MG63 (cell line): ENCODE data around the gene RAB34. TPM values are rescaled to one million over a fixed set of nuclear protein-coding genes. Genes with fewer than 3 reads are reported as not detected.

Source experiments
- DNase-seq: peaks from one replicate; pipeline ENCODE4 v3.0.0-alpha.2; 2020
- H3K27me3 ChIP-seq: fragments of 250-450 bp; sonication (Bioruptor Pico); 2 replicates; pipeline ENCODE4 v1.5.1; 2020; ENCODE audit warnings: mild to moderate bottlenecking, moderate library complexity
- H3K36me3 ChIP-seq: fragments of 250-450 bp; sonication (Bioruptor Pico); 2 replicates; pipeline ENCODE4 v1.5.1; 2020; ENCODE audit warnings: mild to moderate bottlenecking, moderate library complexity
- H3K4me3 ChIP-seq: fragments of 250-450 bp; sonication (Bioruptor Pico); 2 replicates; pipeline ENCODE4 v1.5.1; 2020; ENCODE audit warnings: mild to moderate bottlenecking, moderate library complexity
- H3K9me3 ChIP-seq: fragments of 250-450 bp; sonication (Bioruptor Pico); 2 replicates; pipeline ENCODE4 v1.5.1; 2020; ENCODE audit warnings: mild to moderate bottlenecking, moderate library complexity
- total RNA-seq: library from RNA; depleted of rRNA; stranded (reverse); fragments of >200 nt; shearing (Covaris generic); gene quantifications from 2 replicates; pipeline ENCODE4 v1.2.3, GENCODE V29; 2014; ENCODE audit warnings: low replicate concordance; rRNA removed

The RAB34 gene
- total RNA-seq, 1 experiment from 2014 or later: 645 TPM

DNA sequence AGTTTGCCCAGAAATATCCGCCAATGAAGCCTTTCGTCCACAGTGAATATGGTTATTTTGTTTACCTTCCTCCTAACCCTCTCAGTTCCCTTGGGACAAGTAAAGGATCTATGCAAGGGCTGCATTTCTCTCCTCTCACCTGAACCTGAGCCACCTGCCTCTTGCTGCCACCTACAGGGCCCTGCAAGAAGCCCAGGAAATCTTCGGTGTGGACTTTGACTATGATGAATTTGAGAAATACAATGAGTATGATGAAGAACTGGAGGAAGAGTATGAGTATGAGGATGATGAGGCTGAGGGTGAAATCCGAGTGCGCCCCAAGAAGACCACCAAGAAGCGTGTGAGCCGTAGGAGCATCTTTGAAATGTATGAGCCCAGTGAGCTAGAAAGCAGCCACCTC is 41.7 kb downstream of the RAB34 start:
- DNase-seq: no peak
- Histone ChIP-seq H3K9me3 (no peaks in the 10 kb centered on the region), H3K36me3 (peaks cover 91% of the 10 kb centered on the region), H3K27me3 (no peaks in the 10 kb centered on the region), H3K4me3 (no peak overlapping the region)

DNA sequence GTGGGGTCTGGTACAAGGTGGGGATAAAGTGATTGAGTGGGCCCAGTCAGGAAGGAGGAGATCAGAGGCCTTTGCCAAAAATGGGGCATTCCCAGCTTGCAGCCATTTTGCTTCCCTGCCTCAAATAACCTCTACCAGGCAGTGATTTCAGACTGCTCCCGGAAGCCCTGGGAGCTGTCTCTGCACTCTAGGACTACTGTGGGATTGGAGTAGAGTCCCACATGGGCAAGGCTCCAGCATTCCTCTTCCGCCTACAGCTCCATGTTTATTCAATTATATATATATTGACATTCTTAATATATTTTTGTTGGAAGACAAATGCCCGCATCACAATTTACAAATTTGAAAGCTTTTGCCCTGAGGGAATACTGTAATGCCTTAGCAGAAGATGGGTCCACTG is 42.2 kb downstream of the RAB34 start:
- peak; percentile 40 for DNase-seq
- H3K27me3 ChIP-seq: no peaks in the 10 kb centered on the region
- H3K36me3 ChIP-seq: peaks cover 91% of the 10 kb centered on the region
- H3K4me3 ChIP-seq: no peak overlapping the region
- H3K9me3 ChIP-seq: no peaks in the 10 kb centered on the region

DNA sequence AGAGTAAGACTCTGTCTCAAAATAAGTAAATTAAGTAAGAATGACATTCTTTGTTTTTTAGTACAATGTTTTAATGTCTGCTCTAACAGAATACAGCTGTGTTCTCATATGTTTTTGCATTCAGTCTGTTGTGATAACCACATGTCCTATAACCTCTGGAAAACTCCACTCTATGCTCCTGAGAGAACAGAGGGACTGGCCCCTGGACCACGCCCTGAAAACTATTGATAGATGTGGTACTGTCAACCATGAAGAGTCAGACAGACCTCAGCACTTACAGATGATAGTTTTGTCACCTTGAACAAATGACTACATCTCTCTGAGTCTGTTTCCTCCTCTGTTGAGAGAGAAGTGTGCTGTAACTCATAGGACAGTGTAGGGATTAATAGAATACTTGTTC is 47.8 kb downstream of the RAB34 start:
- Histone ChIP-seq H3K9me3 (no peaks in the 10 kb centered on the region), H3K36me3 (peaks cover 87% of the 10 kb centered on the region), H3K4me3 (no peak overlapping the region), H3K27me3 (no peaks in the 10 kb centered on the region)
- DNase-seq: no peak

GRCh38 chr17:28667870-28668269 is 49.8 kb downstream of the RAB34 start:
- H3K9me3 ChIP-seq: no peaks in the 10 kb centered on the region
- no peaks in the 10 kb centered on the region for H3K27me3 ChIP-seq
- no peak for DNase-seq
- no peak overlapping the region for H3K4me3 ChIP-seq
- peaks cover 74% of the 10 kb centered on the region for H3K36me3 ChIP-seq

DNA sequence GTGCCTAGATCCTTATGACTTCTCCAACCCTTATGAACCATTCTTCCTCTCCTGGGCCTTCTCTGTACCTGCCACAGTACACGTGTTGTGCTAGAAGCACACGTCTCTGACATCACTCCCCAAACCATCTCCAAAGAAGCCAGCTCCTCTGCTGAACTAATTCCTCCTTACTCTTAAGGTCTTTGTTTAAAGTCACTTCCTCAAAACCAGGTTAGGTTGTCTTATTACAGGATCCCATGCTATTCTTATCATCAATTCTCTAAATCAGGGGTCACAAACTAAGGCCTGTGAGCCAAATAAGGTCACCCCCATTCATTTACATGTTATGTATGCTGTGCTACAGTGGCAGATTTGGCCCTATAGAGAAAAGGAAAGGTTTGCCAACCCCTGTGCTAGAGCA is 51.7 kb downstream of the RAB34 start:
- DNase-seq: no peak
- Histone ChIP-seq H3K9me3 (no peaks in the 10 kb centered on the region), H3K36me3 (peaks cover 64% of the 10 kb centered on the region), H3K27me3 (no peaks in the 10 kb centered on the region), H3K4me3 (no peak overlapping the region)

Other genes starting within 250 kb of the RAB34 start
- not detected in 2 replicates for gene SLC13A2, start 244.2 kb downstream of the RAB34 start, total RNA-seq
- gene FOXN1, start 211.5 kb downstream of the RAB34 start, total RNA-seq: not detected in 2 replicates
- gene UNC119, start 165.2 kb downstream of the RAB34 start, total RNA-seq: 20.8 and 36.4 TPM in 2 replicates
- 29.5 and 65.1 TPM in 2 replicates for gene PIGS, start 146.3 kb downstream of the RAB34 start, total RNA-seq
- gene ALDOC, start 141.0 kb downstream of the RAB34 start, total RNA-seq: 1.1 TPM in 1 of 2 replicates, not detected in the other
- gene SPAG5, start 118.8 kb downstream of the RAB34 start, total RNA-seq: 45.1 and 82.9 TPM in 2 replicates
- 0.79 and 1.3 TPM in 2 replicates for gene RSKR, start 103.7 kb downstream of the RAB34 start, total RNA-seq
- 114 and 149 TPM in 2 replicates for gene BLTP2, start 72.7 kb downstream of the RAB34 start, total RNA-seq
- gene SDF2, start 56.0 kb downstream of the RAB34 start, total RNA-seq: 58.6 and 78.2 TPM in 2 replicates
- 27.6 and 32.0 TPM in 2 replicates for gene SUPT6H, start 55.7 kb downstream of the RAB34 start, total RNA-seq
- gene PROCA1, start 6.0 kb downstream of the RAB34 start, total RNA-seq: 0.79 TPM in 1 of 2 replicates, not detected in the other
- 768 and 1,491 TPM in 2 replicates for gene RPL23A, start 2.1 kb upstream of the RAB34 start, total RNA-seq
- 6.7 and 26.1 TPM in 2 replicates for gene TLCD1, start 8.4 kb upstream of the RAB34 start, total RNA-seq
- gene NEK8, start 10.9 kb upstream of the RAB34 start, total RNA-seq: 0.69 and 4.0 TPM in 2 replicates
- 26.1 and 115 TPM in 2 replicates for gene TRAF4, start 26.1 kb upstream of the RAB34 start, total RNA-seq
- 0.05 and 0.46 TPM in 2 replicates for gene FAM222B, start 124.9 kb upstream of the RAB34 start, total RNA-seq
- gene ERAL1, start 137.1 kb upstream of the RAB34 start, total RNA-seq: 34.5 and 60.8 TPM in 2 replicates
- gene FLOT2, start 179.9 kb upstream of the RAB34 start, total RNA-seq: 72.9 and 85.2 TPM in 2 replicates
- gene DHRS13, start 185.2 kb upstream of the RAB34 start, total RNA-seq: 10.3 and 12.0 TPM in 2 replicates
- 4.8 and 8.4 TPM in 2 replicates for gene PHF12, start 233.7 kb upstream of the RAB34 start, total RNA-seq